Ovary (tissue), 10 donors: ENCODE measurements around the gene RPS6KL1. TPM values are rescaled to one million over a fixed set of nuclear protein-coding genes. Genes with fewer than 3 reads are reported as not detected.
A peak's percentile ranks its signal among the peaks of the same experiment; 100 is the strongest.

ENCODE experiments used
- DNase-seq, 5 donors: peaks; one replicate each; pipeline ENCODE4 v3.0.0-alpha.2; 2019 to 2020
- H3K27ac ChIP-seq, 2 donors: fragments of 200-600 bp; one replicate each; pipeline versions ENCODE4 v1.5.1 to v1.8.0; 2019 to 2022
- H3K27me3 ChIP-seq: fragments of 200-600 bp; one replicate; pipeline ENCODE4 v1.8.0; 2022
- H3K36me3 ChIP-seq: fragments of 200-600 bp; sonication (generic); one replicate; pipeline ENCODE4 v1.5.1; 2019
- H3K4me1 ChIP-seq: one replicate; pipeline ENCODE4 v1.8.1; 2013; ENCODE audit warnings: mild to moderate bottlenecking, moderate library complexity; ENCODE audit not compliant: insufficient read depth
- H3K4me3 ChIP-seq: fragments of 200-600 bp; sonication (generic); one replicate; pipeline ENCODE4 v1.5.1; 2017
- H3K9me3 ChIP-seq, 2 donors: fragments of 200-600 bp in 1 of 2; sonication (generic) in 1 of 2; one replicate each; pipeline versions ENCODE4 v1.5.1 to v1.8.1; 2013 to 2019; ENCODE audit warnings: mild to moderate bottlenecking in 1 of 2, moderate library complexity in 1 of 2
- EP300 ChIP-seq: sonication (generic); formaldehyde crosslinking; IDR thresholded peaks from one replicate; pipeline ENCODE4 v1.6.1; 2017; ENCODE audit warnings: antibody characterized with exemption
- POLR2A ChIP-seq: fragments of 450-650 bp; IDR thresholded peaks from one replicate; pipeline ENCODE4 v1.6.1; 2017; ENCODE audit warnings: antibody characterized with exemption, mild to moderate bottlenecking, moderate library complexity
- WGBS, 3 donors: extraction: QIAGEN DNeasy Blood & Tissue Kit in 1 of 3; methylation state at CpG; one replicate each; pipeline versions ENCODE4 v1.1.5 to v1.1.7; 2013 to 2017; 5-methylcytosine and 5-hydroxymethylcytosine counted together
- intact Hi-C, 4 donors: fragments of 100-400 bp; cut with DNase I; formaldehyde crosslinking; loops; one replicate each; pipeline versions ENCODE4 v1.11.0 to v1.15.1; 2022 to 2023
- long read RNA-seq, 3 donors: library from polyadenylated mRNA in 2 of 3; unstranded in 2 of 3; transcript quantifications; one replicate each; pipeline ENCODE4 v2.0.0 and lab custom pipeline, GENCODE V29; 2021 to 2026
- polyA plus RNA-seq, 2 donors: library from polyadenylated mRNA; stranded (reverse); fragments of 200-250 nt in 1 of 2; fragments of 350-450 nt in 1 of 2; fragmentation: Illumina TruSeq in 1 of 2; extraction: RNeasy Lipid Tissue Mini Kit (QIAGEN cat#74804) in 1 of 2; gene quantifications; one replicate each; pipeline ENCODE4 v1.2.3, GENCODE V29; 2013 to 2014
- total RNA-seq, 7 donors: library from RNA; depleted of rRNA in 2 of 7; stranded (reverse); fragments of >200 nt in 2 of 7; fragmentation: NEBNext Ultra II Directional in 3 of 7; extraction: Animal tissue kit (Norgen Biotek cat#: 25700) in 3 of 7; gene quantifications; one replicate each; pipeline versions ENCODE4 v1.1.0 to v1.2.4, GENCODE V29; 2016 to 2023
- TF ChIP-seq, protein P1 (sequence below), 3 donors: fragments of 450-650 bp in 2 of 3; fragments of 200-600 bp in 1 of 3; IDR thresholded peaks; one replicate each; pipeline versions ENCODE4 v1.5.1 to v1.8.0; 2016 to 2022; ENCODE audit warnings: antibody characterized with exemption in 3 of 3, mild to moderate bottlenecking in 1 of 3
- donor health status: DM: no; HTN: no; CAD: no; lungs with moderate emphysema.
- donor health status: DM: no; HTN: no; CAD: no.
- donor health status: Bipolar disorder and iron deficiency.
- donor health status: DM: yes; HTN: yes; CAD: no.
- donor health status: DM: no; HTN: no; CAD: no.
- donor health status: DM: yes; HTN: yes; CAD: no.

The RPS6KL1 gene, protein sequence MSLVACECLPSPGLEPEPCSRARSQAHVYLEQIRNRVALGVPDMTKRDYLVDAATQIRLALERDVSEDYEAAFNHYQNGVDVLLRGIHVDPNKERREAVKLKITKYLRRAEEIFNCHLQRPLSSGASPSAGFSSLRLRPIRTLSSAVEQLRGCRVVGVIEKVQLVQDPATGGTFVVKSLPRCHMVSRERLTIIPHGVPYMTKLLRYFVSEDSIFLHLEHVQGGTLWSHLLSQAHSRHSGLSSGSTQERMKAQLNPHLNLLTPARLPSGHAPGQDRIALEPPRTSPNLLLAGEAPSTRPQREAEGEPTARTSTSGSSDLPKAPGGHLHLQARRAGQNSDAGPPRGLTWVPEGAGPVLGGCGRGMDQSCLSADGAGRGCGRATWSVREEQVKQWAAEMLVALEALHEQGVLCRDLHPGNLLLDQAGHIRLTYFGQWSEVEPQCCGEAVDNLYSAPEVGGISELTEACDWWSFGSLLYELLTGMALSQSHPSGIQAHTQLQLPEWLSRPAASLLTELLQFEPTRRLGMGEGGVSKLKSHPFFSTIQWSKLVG
- 1 to 10 TPM in 5 of 7 donors, under 1 TPM in 2; 0.24 to 3.0 (median 1.8) TPM for total RNA-seq
- 1 to 10 TPM in 1 of 2 donors, under 1 TPM in 1; 0.67 to 1.7 TPM for polyA plus RNA-seq
- long read RNA-seq, donor 1, partial matches to known transcripts = 4 of 6 reads
- long read RNA-seq, donor 1, other reads (novel, unspliced or antisense) = 1 of 6 reads
- long read RNA-seq, donor 2 = 0 reads
- long read RNA-seq, donor 3, partial matches to known transcripts = 1 of 8 reads
- long read RNA-seq, donor 3, other reads (novel, unspliced or antisense) = 7 of 8 reads

DNA sequence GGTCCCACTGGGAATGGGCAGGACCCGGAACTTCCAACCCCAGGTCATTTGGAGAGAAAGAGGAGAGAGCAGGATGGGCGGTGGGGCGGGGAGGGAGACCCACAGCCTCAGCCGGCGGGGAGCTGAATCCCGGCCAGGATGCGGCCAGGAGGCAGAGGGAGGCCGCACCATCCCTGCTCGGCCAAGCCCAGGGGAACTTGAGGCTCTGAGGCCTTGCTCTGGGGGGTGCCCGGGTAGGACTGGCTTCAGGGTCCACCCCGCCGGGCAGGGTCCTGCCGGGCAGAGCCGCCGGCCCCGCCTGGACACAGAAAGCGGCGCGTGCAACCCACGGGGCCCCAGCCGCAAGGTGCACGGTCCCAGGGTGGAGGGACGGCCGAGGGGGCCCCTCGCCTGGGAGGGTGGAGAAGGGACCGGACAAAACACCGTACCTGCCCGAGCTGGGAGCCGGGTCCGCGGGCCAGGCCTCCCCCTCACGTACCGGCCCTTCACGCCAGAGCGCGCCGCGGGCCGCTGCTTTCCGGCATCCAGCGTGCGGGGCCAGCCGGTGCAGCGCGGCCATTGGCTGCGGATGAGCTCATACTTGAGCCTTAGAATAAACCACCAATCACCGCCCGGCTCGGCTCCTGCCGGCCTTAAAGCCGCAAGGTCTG is at the start of gene RPS6KL1:
TSS of gene RPS6KL1 (minus strand) at position 509 of the 650 bp plus-strand sequence. CDS start 1,719 bp downstream, outside the sequence.
- WGBS, 3 donors = 4 to 7% (median 5%) methylated on average over 28 to 51 of the region's 51 CpGs
- Histone ChIP-seq H3K27me3 (no peaks in the 10 kb centered on the region), H3K27ac (peak within 1 kb of the TSS in 1 of 2 donors; percentile 17), H3K9me3 (no peaks in the 10 kb centered on the region), H3K4me1 (peaks cover 3% of the 10 kb centered on the region), H3K4me3 (peak within 1 kb of the TSS; percentile 51), H3K36me3 (no peaks in the 10 kb centered on the region)
- TF ChIP-seq, protein P1, sequence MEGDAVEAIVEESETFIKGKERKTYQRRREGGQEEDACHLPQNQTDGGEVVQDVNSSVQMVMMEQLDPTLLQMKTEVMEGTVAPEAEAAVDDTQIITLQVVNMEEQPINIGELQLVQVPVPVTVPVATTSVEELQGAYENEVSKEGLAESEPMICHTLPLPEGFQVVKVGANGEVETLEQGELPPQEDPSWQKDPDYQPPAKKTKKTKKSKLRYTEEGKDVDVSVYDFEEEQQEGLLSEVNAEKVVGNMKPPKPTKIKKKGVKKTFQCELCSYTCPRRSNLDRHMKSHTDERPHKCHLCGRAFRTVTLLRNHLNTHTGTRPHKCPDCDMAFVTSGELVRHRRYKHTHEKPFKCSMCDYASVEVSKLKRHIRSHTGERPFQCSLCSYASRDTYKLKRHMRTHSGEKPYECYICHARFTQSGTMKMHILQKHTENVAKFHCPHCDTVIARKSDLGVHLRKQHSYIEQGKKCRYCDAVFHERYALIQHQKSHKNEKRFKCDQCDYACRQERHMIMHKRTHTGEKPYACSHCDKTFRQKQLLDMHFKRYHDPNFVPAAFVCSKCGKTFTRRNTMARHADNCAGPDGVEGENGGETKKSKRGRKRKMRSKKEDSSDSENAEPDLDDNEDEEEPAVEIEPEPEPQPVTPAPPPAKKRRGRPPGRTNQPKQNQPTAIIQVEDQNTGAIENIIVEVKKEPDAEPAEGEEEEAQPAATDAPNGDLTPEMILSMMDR (IDR thresholded peaks at IDR 0.05) = no peak
- TF ChIP-seq POLR2A (no peak), EP300 (no peak)
- DNase-seq = peak; percentile 58 to 84 (median 74)
- intact Hi-C loops = no loop called here

DNA sequence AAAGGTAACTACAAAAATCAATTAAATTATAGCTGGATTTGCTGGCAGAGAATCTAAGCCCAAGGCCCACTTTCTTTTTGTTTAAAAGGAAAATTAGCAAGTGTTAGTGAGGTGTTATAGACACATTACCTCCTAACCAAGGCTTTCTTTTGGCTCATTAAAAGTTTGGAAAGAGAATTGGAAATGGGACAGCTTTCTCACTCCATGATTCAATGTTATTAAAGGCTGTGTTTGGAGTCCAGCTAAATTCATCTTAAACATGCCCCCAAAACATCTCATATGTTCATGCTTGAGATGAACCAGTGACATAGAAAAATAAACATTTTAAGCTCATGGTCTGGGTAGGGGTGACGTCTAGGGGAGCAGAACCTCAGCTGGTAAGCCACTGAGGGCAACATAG is 45.8 kb upstream of the RPS6KL1 start:
- intact Hi-C loops = no loop called here
- Histone ChIP-seq H3K27ac (no peak overlapping the region), H3K9me3 (no peaks in the 10 kb centered on the region), H3K36me3 (no peaks in the 10 kb centered on the region), H3K4me1 (no peaks in the 10 kb centered on the region), H3K4me3 (no peak overlapping the region), H3K27me3 (no peaks in the 10 kb centered on the region)
- DNase-seq = no peak
- no peak for TF ChIP-seq EP300
- TF ChIP-seq POLR2A = no peak
- 58 to 63% (median 63%) methylated on average over 1 of the region's 1 CpG for WGBS, 3 donors

DNA sequence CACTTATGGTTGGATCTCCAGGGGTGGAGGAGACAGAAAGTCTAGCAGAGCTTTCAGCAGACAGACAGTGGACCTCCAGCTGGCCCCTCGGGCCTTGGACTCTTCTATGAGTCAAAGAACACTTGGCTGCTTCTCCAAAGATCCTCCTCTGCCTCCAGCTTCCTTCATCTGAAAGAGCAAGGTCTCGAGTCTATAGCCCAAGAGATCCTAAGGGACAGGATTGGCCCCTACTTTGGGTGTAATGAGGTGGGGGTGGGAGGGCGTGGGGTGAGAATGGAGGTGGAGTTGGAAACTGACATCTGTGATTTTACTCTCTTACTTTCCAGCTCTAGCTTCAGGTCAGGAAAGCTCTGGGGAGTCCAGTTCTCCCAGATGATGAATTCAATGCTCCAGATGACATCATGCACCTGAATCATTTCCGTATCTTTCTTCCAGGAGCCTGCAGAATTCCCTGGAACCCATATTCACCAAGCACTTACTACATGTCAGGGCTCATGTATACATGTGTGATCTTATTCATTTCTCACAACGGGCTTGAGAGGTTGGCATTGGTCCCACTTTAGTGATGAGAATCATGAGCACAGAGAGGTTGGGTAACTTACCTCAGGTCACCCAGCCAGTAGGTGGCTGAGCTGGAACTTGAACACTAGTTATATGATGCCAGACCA is 42.6 kb upstream of the RPS6KL1 start:
- Histone ChIP-seq H3K27me3 (no peaks in the 10 kb centered on the region), H3K9me3 (no peaks in the 10 kb centered on the region), H3K4me3 (no peak overlapping the region), H3K36me3 (no peaks in the 10 kb centered on the region), H3K4me1 (no peaks in the 10 kb centered on the region), H3K27ac (no peak overlapping the region)
- WGBS, 3 donors = 57 to 67% (median 61%) methylated on average over 5 of the region's 5 CpGs
- intact Hi-C loops = no loop called here
- TF ChIP-seq EP300 (no peak), POLR2A (no peak)
- TF ChIP-seq, protein P1 (IDR thresholded peaks at IDR 0.05) = no peak
- no peak for DNase-seq

DNA sequence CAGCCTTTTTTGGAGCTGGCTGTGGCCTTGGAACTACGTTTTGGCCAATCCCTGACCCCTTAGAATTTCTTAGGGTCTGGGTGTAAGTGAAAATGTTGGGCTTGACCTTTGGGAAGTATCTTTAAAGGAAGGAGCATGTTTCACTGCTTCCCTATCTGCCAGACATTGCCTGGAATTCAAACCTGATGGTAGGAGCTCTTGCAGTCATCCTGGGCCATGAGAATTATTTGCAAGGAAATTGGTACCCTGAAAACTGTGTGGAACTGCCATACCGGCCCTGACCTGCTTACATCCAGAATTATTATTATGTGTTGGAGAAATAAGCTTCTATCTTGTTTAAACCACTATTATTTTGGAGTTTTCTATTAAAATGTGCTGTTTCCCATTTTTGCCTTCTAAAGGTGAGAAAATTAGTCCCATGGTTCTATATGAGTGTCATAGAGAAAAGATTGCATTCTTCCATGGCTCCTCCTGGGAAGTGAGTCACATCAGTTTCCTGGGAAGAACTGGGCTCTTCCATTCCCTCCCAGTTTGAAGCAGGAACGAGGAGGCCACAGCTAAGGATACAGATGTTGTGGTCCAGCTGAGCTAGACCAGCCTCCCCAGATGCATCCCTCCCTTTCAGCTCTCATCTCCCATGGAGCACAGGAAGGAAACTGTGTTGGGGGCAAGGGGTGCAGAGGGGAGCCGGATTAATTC is 41.9 kb upstream of the RPS6KL1 start:
- DNase-seq = no peak
- no peaks in the 10 kb centered on the region for H3K9me3 ChIP-seq
- WGBS, 3 donors = 47 to 67% (median 48%) methylated on average over 4 of the region's 4 CpGs
- H3K27ac ChIP-seq = no peak overlapping the region
- TF ChIP-seq EP300 = no peak
- H3K4me1 ChIP-seq = no peaks in the 10 kb centered on the region
- H3K4me3 ChIP-seq = no peak overlapping the region
- H3K27me3 ChIP-seq = no peaks in the 10 kb centered on the region
- H3K36me3 ChIP-seq = no peaks in the 10 kb centered on the region
- intact Hi-C loops = no loop called here
